CD14-positive monocyte (primary cell): Measurements from ENCODE around the gene GAK. TPM values are rescaled to one million over a fixed set of nuclear protein-coding genes. Genes with fewer than 3 reads are reported as not detected.

Experiments
- DNase-seq, 3 donors: peaks; one replicate each; pipeline ENCODE4 v3.0.0-alpha.2; 2011 to 2022
- H2AFZ ChIP-seq: 2 replicates; pipeline ENCODE4 v1.6.0; 2012; ENCODE audit warnings: mild to moderate bottlenecking, low read depth, low read length, inconsistent platforms; ENCODE audit not compliant: insufficient read depth, poor library complexity, severe bottlenecking
- H3K27ac ChIP-seq, 2 donors: 1 replicate in 1 of 2; 2 replicates in 1 of 2; pipeline ENCODE4 v1.5.1; 2012 to 2013; ENCODE audit warnings: low read length in 2 of 2, control low read depth in 1 of 2, inconsistent platforms in 1 of 2, low read depth in 1 of 2, mild to moderate bottlenecking in 1 of 2
- H3K27me3 ChIP-seq, 2 donors: one replicate each; pipeline versions ENCODE4 v1.6.0 to v1.6.1; 2011 to 2013; ENCODE audit warnings: low read length in 2 of 2; ENCODE audit not compliant: control insufficient read depth in 2 of 2, insufficient read depth in 2 of 2
- H3K36me3 ChIP-seq, 2 donors: replicated peaks in 1 of 2; 1 replicate in 1 of 2; 2 replicates in 1 of 2; pipeline versions ENCODE4 v1.5.1 to v1.6.1; 2012 to 2013; ENCODE audit warnings: low read length in 2 of 2, control low read depth in 1 of 2, inconsistent platforms in 1 of 2, mild to moderate bottlenecking in 1 of 2; ENCODE audit not compliant: insufficient read depth in 2 of 2, control insufficient read depth in 1 of 2
- H3K4me1 ChIP-seq, 2 donors: 1 replicate in 1 of 2; 2 replicates in 1 of 2; pipeline versions ENCODE4 v1.5.1 to v1.6.1; 2012 to 2013; ENCODE audit warnings: low read length in 2 of 2, control low read depth in 1 of 2, inconsistent platforms in 1 of 2, mild to moderate bottlenecking in 1 of 2, moderate library complexity in 1 of 2; ENCODE audit not compliant: insufficient read depth in 2 of 2, control insufficient read depth in 1 of 2
- H3K4me2 ChIP-seq: replicated peaks from 2 replicates; pipeline ENCODE3; 2012; ENCODE audit warnings: low read length, moderate library complexity, mild to moderate bottlenecking; ENCODE audit not compliant: poor library complexity, severe bottlenecking; ENCODE audit errors: extremely low read depth
- H3K4me3 ChIP-seq, 3 experiments: fragments of 200-600 bp in 1 of 3; sonication (generic) in 1 of 3; replicated peaks in 1 of 3; 1 replicate in 2 of 3; 2 replicates in 1 of 3; pipeline ENCODE4 v1.5.1; 2011 to 2013; ENCODE audit warnings: low read length in 3 of 3, mild to moderate bottlenecking in 3 of 3, control low read depth in 2 of 3, low read depth in 2 of 3, inconsistent platforms in 1 of 3, moderate library complexity in 1 of 3
- H3K79me2 ChIP-seq: 2 replicates; pipeline ENCODE4 v1.6.0; 2012; ENCODE audit warnings: mild to moderate bottlenecking, control low read depth, inconsistent platforms, low read length, moderate library complexity; ENCODE audit not compliant: insufficient read depth
- H3K9ac ChIP-seq: 2 replicates; pipeline ENCODE4 v1.6.0; 2017; ENCODE audit warnings: low read length, mild to moderate bottlenecking; ENCODE audit not compliant: insufficient read depth, poor library complexity, severe bottlenecking
- H3K9me3 ChIP-seq, 2 donors: replicated peaks in 1 of 2; 1 replicate in 1 of 2; 2 replicates in 1 of 2; pipeline versions ENCODE4 v1.5.1 to v1.6.1; 2012 to 2013; ENCODE audit warnings: low read length in 2 of 2, control low read depth in 1 of 2; ENCODE audit not compliant: control insufficient read depth in 1 of 2, insufficient read depth in 1 of 2
- H4K20me1 ChIP-seq: 2 replicates; pipeline ENCODE4 v1.6.0; 2012; ENCODE audit warnings: mild to moderate bottlenecking, low read length, control low read depth, moderate library complexity; ENCODE audit not compliant: insufficient read depth
- H3K27ac Mint-ChIP-seq, 7 donors: one replicate each; pipeline ENCODE4 v1.8.0; 2020; ENCODE audit warnings: mild to moderate bottlenecking in 7 of 7, mixed read lengths in 7 of 7, moderate library complexity in 6 of 7, inconsistent platforms in 2 of 7
- H3K27me3 Mint-ChIP-seq, 3 donors: one replicate each; pipeline ENCODE4 v1.8.0; 2021 to 2022; ENCODE audit warnings: low read depth in 3 of 3, mild to moderate bottlenecking in 3 of 3, mixed read lengths in 3 of 3, moderate library complexity in 3 of 3, inconsistent platforms in 1 of 3
- H3K36me3 Mint-ChIP-seq, 2 donors: one replicate each; pipeline ENCODE4 v1.8.0; 2020; ENCODE audit warnings: mixed read lengths in 2 of 2, inconsistent platforms in 1 of 2, mild to moderate bottlenecking in 1 of 2
- H3K4me1 Mint-ChIP-seq: one replicate; pipeline ENCODE4 v1.8.0; 2020; ENCODE audit warnings: mild to moderate bottlenecking, mixed read lengths
- H3K4me3 Mint-ChIP-seq, 2 donors: one replicate each; pipeline ENCODE4 v1.8.0; 2020; ENCODE audit warnings: mild to moderate bottlenecking in 2 of 2, mixed read lengths in 2 of 2, moderate library complexity in 1 of 2
- H3K9me3 Mint-ChIP-seq, 7 donors: one replicate each; pipeline ENCODE4 v1.8.0; 2020 to 2022; ENCODE audit warnings: mixed read lengths in 7 of 7, mild to moderate bottlenecking in 6 of 7, moderate library complexity in 6 of 7, inconsistent platforms in 2 of 7
- WGBS: methylation state at CpG from one replicate; pipeline ENCODE4 v1.1.5; 2013; ENCODE audit warnings: missing lambda C conversion rate; ENCODE audit not compliant: insufficient coverage; 5-methylcytosine and 5-hydroxymethylcytosine counted together
- intact Hi-C, 2 donors: fragments of 100-400 bp; cut with micrococcal nuclease; formaldehyde crosslinking; loops; one replicate each; pipeline versions ENCODE4 v1.15.0 to v1.15.1; 2023
- polyA plus RNA-seq, 3 donors: library from polyadenylated mRNA; depleted of rRNA in 1 of 3; unstranded in 2 of 3; stranded (reverse) in 1 of 3; fragments of 300-500 nt in 2 of 3; fragments of >200 nt in 1 of 3; fragmentation: Illumina TruSeq in 2 of 3; gene quantifications; 1 replicate in 2 of 3; 2 replicates in 1 of 3; pipeline ENCODE4 v1.2.3, GENCODE V29; 2012 to 2021
- TF ChIP-seq, protein P1 (sequence below): fragments of 200-600 bp; IDR thresholded peaks from one replicate; pipeline ENCODE4 v1.8.0; 2022; ENCODE audit warnings: antibody characterized with exemption, mild to moderate bottlenecking

The GAK gene
- polyA plus RNA-seq, 3 donors = 40.3 to 88.7 (median 54.9) TPM

DNA sequence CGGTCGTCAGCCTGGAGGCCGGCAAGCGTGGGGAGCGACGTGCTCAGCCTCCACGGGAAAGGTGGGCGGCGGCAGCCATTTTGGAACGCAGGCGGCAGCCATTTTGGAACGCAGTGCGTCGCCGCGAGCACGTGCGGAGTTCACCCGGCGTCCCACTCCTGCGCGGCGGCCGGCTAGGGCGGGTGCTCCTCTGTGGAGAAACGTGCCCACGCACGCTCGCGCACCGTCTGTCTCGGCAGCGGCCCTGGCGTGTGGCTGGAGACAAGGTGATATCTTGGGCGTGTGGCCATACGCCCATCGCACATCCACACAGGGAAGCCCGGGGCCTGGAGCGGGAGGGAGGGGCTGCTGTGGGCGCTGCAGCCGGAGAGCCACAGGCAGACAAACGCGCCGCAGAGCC lies 127.3 kb downstream of the GAK start:
- no peak overlapping the region for H2AFZ ChIP-seq
- 80% methylated on average over 44 of the region's 44 CpGs for WGBS
- no peak for DNase-seq
- H3K79me2 ChIP-seq = no peaks in the 10 kb centered on the region
- H3K27me3 ChIP-seq = peaks cover 0 to 11% of the 10 kb centered on the region in 2 donors
- H4K20me1 ChIP-seq = no peaks in the 10 kb centered on the region
- H3K27ac ChIP-seq = no peak overlapping the region
- no peak overlapping the region for H3K9ac ChIP-seq
- Mint-ChIP-seq H3K4me1 (no peaks in the 10 kb centered on the region), H3K4me3 (peak overlapping the region in 1 of 2 donors; percentile 28), H3K36me3 (no peaks in the 10 kb centered on the region), H3K27ac (peak overlapping the region in 1 of 7 donors; percentile 53), H3K27me3 (peaks cover 11 to 49% (median 19%) of the 10 kb centered on the region in 3 donors), H3K9me3 (peaks cover 8 to 26% (median 16%) of the 10 kb centered on the region in 7 donors)
- H3K9me3 ChIP-seq = peaks cover 8% of the 10 kb centered on the region in 2 donors
- no peak overlapping the region for H3K4me3 ChIP-seq
- intact Hi-C loops = no loop called here
- TF ChIP-seq, protein P1, sequence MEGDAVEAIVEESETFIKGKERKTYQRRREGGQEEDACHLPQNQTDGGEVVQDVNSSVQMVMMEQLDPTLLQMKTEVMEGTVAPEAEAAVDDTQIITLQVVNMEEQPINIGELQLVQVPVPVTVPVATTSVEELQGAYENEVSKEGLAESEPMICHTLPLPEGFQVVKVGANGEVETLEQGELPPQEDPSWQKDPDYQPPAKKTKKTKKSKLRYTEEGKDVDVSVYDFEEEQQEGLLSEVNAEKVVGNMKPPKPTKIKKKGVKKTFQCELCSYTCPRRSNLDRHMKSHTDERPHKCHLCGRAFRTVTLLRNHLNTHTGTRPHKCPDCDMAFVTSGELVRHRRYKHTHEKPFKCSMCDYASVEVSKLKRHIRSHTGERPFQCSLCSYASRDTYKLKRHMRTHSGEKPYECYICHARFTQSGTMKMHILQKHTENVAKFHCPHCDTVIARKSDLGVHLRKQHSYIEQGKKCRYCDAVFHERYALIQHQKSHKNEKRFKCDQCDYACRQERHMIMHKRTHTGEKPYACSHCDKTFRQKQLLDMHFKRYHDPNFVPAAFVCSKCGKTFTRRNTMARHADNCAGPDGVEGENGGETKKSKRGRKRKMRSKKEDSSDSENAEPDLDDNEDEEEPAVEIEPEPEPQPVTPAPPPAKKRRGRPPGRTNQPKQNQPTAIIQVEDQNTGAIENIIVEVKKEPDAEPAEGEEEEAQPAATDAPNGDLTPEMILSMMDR = no peak
- no peaks in the 10 kb centered on the region for H3K36me3 ChIP-seq
- H3K4me1 ChIP-seq = no peaks in the 10 kb centered on the region
- no peak overlapping the region for H3K4me2 ChIP-seq

DNA sequence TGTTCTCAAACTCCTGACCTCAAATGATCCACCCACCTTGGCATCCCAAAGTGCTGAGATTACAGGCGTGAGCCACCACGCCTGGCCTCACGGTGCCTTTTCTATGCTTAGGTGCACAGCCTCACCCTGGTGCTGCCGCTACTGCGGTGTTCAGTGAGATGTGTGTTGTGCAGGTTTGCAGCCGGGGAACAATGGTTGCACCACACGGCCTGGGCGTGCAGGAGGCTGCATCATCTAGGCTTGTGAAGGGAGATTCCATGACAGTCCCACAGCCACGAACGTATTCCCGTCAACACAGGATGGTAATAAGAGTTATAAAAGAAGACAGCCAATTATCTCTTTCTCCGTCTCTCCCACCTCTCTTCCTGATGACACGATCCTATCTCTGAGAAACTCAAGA lies 128.2 kb downstream of the GAK start:
- Histone ChIP-seq H4K20me1 (no peaks in the 10 kb centered on the region), H3K79me2 (no peaks in the 10 kb centered on the region), H3K9me3 (peaks cover 8% of the 10 kb centered on the region in 2 donors), H3K4me2 (no peak overlapping the region), H2AFZ (no peak overlapping the region), H3K4me1 (no peaks in the 10 kb centered on the region), H3K4me3 (no peak overlapping the region), H3K36me3 (no peaks in the 10 kb centered on the region), H3K9ac (no peak overlapping the region), H3K27ac (no peak overlapping the region), H3K27me3 (peaks cover 0 to 11% of the 10 kb centered on the region in 2 donors)
- Mint-ChIP-seq H3K36me3 (no peaks in the 10 kb centered on the region), H3K9me3 (peaks cover 6 to 26% (median 16%) of the 10 kb centered on the region in 7 donors), H3K27me3 (peaks cover 11 to 54% (median 24%) of the 10 kb centered on the region in 3 donors), H3K4me1 (no peaks in the 10 kb centered on the region), H3K4me3 (no peak overlapping the region), H3K27ac (no peak overlapping the region)
- TF ChIP-seq, protein P1 = no peak
- intact Hi-C loops = no loop called here
- DNase-seq = no peak
- 98% methylated on average over 5 of the region's 13 CpGs for WGBS
